ENCODE results near the gene LRRC46.

LRRC46 gene

GRCh38 chr17:47851764-47852112 is 20.3 kb downstream of the LRRC46 start:
- POLR2A ChIA-PET (ENCODE audit: low non-redundant PET), result no interaction called here
- H3K27ac ChIP-seq, result no peak overlapping the region
- CTCF ChIA-PET, result interaction anchor here (0.6 to 4.9 kb wide), 3 partner anchors 10 to 118 kb away, joined by 3 to 38 read pairs (median 14); partner anchors contain the start of gene SCRN2
- no peak for TF ChIP-seq CTCF (conservative IDR thresholded peaks at IDR 0.05; ENCODE audit: low read depth)
- DNase-seq (ENCODE audit: low spot score), result no peak

- POLR2A ChIA-PET (ENCODE audit: low non-redundant PET), result interaction anchor here (0.8 kb wide), 1 partner anchor 43 kb away, joined by 4 read pairs; the partner anchor contains the start of gene SP2
- CTCF ChIA-PET, result interaction anchor here (0.6 to 4.9 kb wide), 4 partner anchors 11 to 118 kb away, joined by 3 to 38 read pairs (median 10); partner anchors contain the start of gene SCRN2
- no peak overlapping the region for H3K27ac ChIP-seq
- TF ChIP-seq CTCF (conservative IDR thresholded peaks at IDR 0.05; ENCODE audit: low read depth), result no peak
- DNase-seq (ENCODE audit: low spot score), result no peak
Measured at GRCh38 chr17:47852113-47852949, 20.9 kb downstream of the LRRC46 start.

- no peak for DNase-seq (ENCODE audit: low spot score)
- H3K27ac ChIP-seq, result no peak overlapping the region
- TF ChIP-seq CTCF (conservative IDR thresholded peaks at IDR 0.05; ENCODE audit: low read depth), result no peak
- ChIA-PET POLR2A (ENCODE audit: low non-redundant PET) (no interaction called here), CTCF (interaction anchor here (1.0 kb wide), 1 partner anchor 36 kb away, joined by 5 read pairs; no protein-coding TSS in a partner anchor)
Measured at GRCh38 chr17:47853616-47854015, 22.1 kb downstream of the LRRC46 start.

- ChIA-PET CTCF (interaction anchor here (1.1 kb wide), 1 partner anchor 12 kb away, joined by 5 read pairs; no protein-coding TSS in a partner anchor), POLR2A (ENCODE audit: low non-redundant PET) (no interaction called here)
- no peak for DNase-seq (ENCODE audit: low spot score)
- H3K27ac ChIP-seq, result no peak overlapping the region
- no peak for TF ChIP-seq CTCF (conservative IDR thresholded peaks at IDR 0.05; ENCODE audit: low read depth)
Measured at GRCh38 chr17:47855737-47856136, 24.3 kb downstream of the LRRC46 start.

GRCh38 chr17:47856830-47857229 is 25.4 kb downstream of the LRRC46 start:
- no peak for TF ChIP-seq CTCF (conservative IDR thresholded peaks at IDR 0.05; ENCODE audit: low read depth)
- no peak for DNase-seq (ENCODE audit: low spot score)
- POLR2A ChIA-PET (ENCODE audit: low non-redundant PET), result no interaction called here
- CTCF ChIA-PET, result interaction anchor here (0.5 kb wide), 1 partner anchor 15 kb away, joined by 6 read pairs; the partner anchor contains the start of gene SCRN2
- no peak overlapping the region for H3K27ac ChIP-seq

GRCh38 chr17:47857551-47858455 is 26.3 kb downstream of the LRRC46 start:
- CTCF ChIA-PET, result interaction anchor here (0.6 to 1.8 kb wide), 4 partner anchors 13 to 1745 kb away, joined by 3 to 6 read pairs (median 4); no protein-coding TSS in a partner anchor
- POLR2A ChIA-PET (ENCODE audit: low non-redundant PET), result no interaction called here
- no peak for TF ChIP-seq CTCF (conservative IDR thresholded peaks at IDR 0.05; ENCODE audit: low read depth)
- no peak overlapping the region for H3K27ac ChIP-seq
- DNase-seq (ENCODE audit: low spot score), result no peak
